K562 (cell line): Measurements from ENCODE around the gene CBX1. TPM values are rescaled to one million over a fixed set of nuclear protein-coding genes. Genes with fewer than 3 reads are reported as not detected.
A peak's percentile ranks its signal among the peaks of the same experiment; 100 is the strongest.

Experiments used
- CBFA2T2 ChIP-seq: fragments of 450-650 bp; conservative IDR thresholded peaks from 2 replicates; pipeline ENCODE4 v1.6.1; 2017; ENCODE audit warnings: mild to moderate bottlenecking
- CEBPG ChIP-seq, 3 experiments: fragments of 200-800 bp in 1 of 3; sonication (Bioruptor generic) in 1 of 3; sonication (generic) in 1 of 3; formaldehyde crosslinking in 1 of 3; IDR thresholded peaks in 2 of 3; conservative IDR thresholded peaks in 1 of 3; 2 replicates each; pipeline versions ENCODE4 v1.6.1 to v1.8.0; 2016 to 2022; ENCODE audit warnings: missing compliant biosample characterization in 2 of 3, missing genetic modification characterization in 2 of 3, mild to moderate bottlenecking in 1 of 3, missing genetic modification reagents in 1 of 3
- CHD7 ChIP-seq: fragments of 200-600 bp; sonication (generic); IDR thresholded peaks from one replicate; pipeline ENCODE4 v1.6.1; 2012; ENCODE audit warnings: mild to moderate bottlenecking, low read depth, low read length, inconsistent platforms
- MLLT1 ChIP-seq, 2 experiments: fragments of 450-650 bp; IDR thresholded peaks; 2 replicates each; pipeline ENCODE4 v1.6.1; 2016
- NCOA6 ChIP-seq: fragments of 450-650 bp; IDR thresholded peaks from 2 replicates; pipeline ENCODE4 v1.6.1; 2017; ENCODE audit warnings: mild to moderate bottlenecking
- NFYB ChIP-seq: IDR thresholded peaks from 2 replicates; pipeline ENCODE4 v1.6.1; 2011; ENCODE audit warnings: mild to moderate bottlenecking, moderate library complexity; ENCODE audit not compliant: insufficient read length; ENCODE audit errors: extremely low read depth
- RUNX1 ChIP-seq: sonication (generic); IDR thresholded peaks from 2 replicates; pipeline ENCODE4 v1.6.1; 2016; ENCODE audit warnings: antibody characterized with exemption, low read depth
- TCFL5 ChIP-seq: fragments of 250-450 bp; sonication (Bioruptor Pico); conservative IDR thresholded peaks from 2 replicates; pipeline ENCODE4 v1.6.1; 2021; ENCODE audit warnings: mild to moderate bottlenecking, moderate library complexity, matching md5 sums
- TEAD1 ChIP-seq, 2 experiments: fragments of 450-650 bp in 1 of 2; sonication (generic) in 1 of 2; formaldehyde crosslinking; IDR thresholded peaks; 2 replicates each; pipeline versions ENCODE4 v1.4.0 to v1.8.0; 2020 to 2022; ENCODE audit warnings: mild to moderate bottlenecking in 2 of 2, missing genetic modification reagents in 1 of 2
- WHSC1 ChIP-seq: IDR thresholded peaks from one replicate; pipeline ENCODE4 v1.6.1; 2012; ENCODE audit warnings: low read length, control low read depth, inconsistent platforms
- ZNF134 ChIP-seq: fragments of 250-450 bp; sonication (Bioruptor Pico); conservative IDR thresholded peaks from 2 replicates; pipeline ENCODE4 v1.4.0; 2020
- ZNF431 ChIP-seq: sonication (generic); formaldehyde crosslinking; IDR thresholded peaks from 2 replicates; pipeline ENCODE4 v1.8.0; 2022; ENCODE audit warnings: mild to moderate bottlenecking, missing genetic modification reagents
- polyA plus RNA-seq, 8 experiments: library from polyadenylated mRNA; depleted of rRNA in 4 of 8; stranded (reverse) in 5 of 8; unstranded in 3 of 8; fragments of >200 nt; fragmentation: Nextera tagmentation in 2 of 8; fragmentation: Illumina TruSeq in 1 of 8; extraction: Ambion mirVana in 2 of 8; extraction: Trizol in 1 of 8; gene quantifications; 2 replicates each; pipeline versions ENCODE4 v1.2.1 to v1.2.3, GENCODE V29; 2011 to 2014; ENCODE audit warnings: inconsistent platforms in 1 of 8, missing spikeins in 1 of 8
- total RNA-seq, 7 experiments: library from RNA; depleted of rRNA in 6 of 7; stranded (reverse); fragments of >200 nt in 6 of 7; fragmentation: Illumina TruSeq in 2 of 7; extraction: Trizol in 2 of 7; gene quantifications; 2 replicates each; pipeline versions ENCODE4 v1.2.1 to v1.2.3, GENCODE V29; 2011 to 2021; ENCODE audit warnings: low replicate concordance in 1 of 7

CBX1 gene
- total and polyA plus RNA-seq, 9 of the 15 experiments (the other 6 are each of a cell fraction or from before 2014, with no cell fraction given), result 10.6 to 95.7 (median 52.7) TPM

- TF ChIP-seq NFYB (peak; percentile 94), ZNF134 (CRISPR knock-in tag) (no peak), ZNF431 (peak; percentile 68; the same call in 1 of the 2 replicates), MLLT1 (IDR thresholded peaks at IDR 0.05) (no peak), NCOA6 (no peak), WHSC1 (no peak), RUNX1 (no peak), TEAD1 (CRISPR knock-in tag; IDR thresholded peaks at IDR 0.05) (peak in 1 of 2 experiments; percentile 37; a peak in 1 of 4 replicates), CBFA2T2 (no peak), CEBPG (CRISPR knock-in tag; IDR thresholded peaks at IDR 0.05) (no peak), CEBPG (tag; conservative IDR thresholded peaks at IDR 0.05 in 1 of 2, IDR thresholded peaks at IDR 0.05 in 1 of 2) (no peak), TCFL5 (CRISPR knock-in tag) (no peak), CHD7 (no peak)
These were observed 6.1 kb upstream of the CBX1 start, which contains the start of gene SNX11 (continued) for GRCh38 chr17:48107137-48108055.
